Measurements from ENCODE around the gene AP2A2. TPM values are rescaled to one million over a fixed set of nuclear protein-coding genes. Genes with fewer than 3 reads are reported as not detected.
A peak's percentile ranks its signal among the peaks of the same experiment; 100 is the strongest.

The AP2A2 gene
- total RNA-seq, 1 experiment from 2014 or later, result 123 TPM

DNA sequence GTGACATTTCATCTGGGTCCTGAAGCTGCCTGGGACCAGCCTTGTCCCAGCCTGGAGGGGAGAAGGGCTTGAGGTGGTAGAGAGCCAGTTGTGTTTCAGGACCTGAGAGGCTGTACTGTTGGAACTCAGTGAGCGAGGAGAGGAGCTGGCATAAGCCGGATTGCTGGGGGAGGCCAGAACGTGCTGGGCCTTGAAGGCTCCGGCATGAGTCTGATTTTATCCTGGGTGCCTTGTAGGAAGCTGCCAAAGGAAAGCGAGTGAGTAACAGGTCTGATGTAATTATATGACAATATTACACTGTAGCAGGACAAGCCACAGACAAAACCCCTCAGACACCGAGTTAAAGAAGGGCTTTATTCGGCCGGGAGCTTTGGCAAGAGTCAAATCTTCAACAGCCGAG lies 17.2 kb downstream of the AP2A2 start:
- in situ Hi-C loops (cut with HindIII; ENCODE audit: low pct_unique_long_range_greater_than_20kb, low sequenced_read_pairs) (no loop called here), intact Hi-C loops (cut with micrococcal nuclease; ENCODE audit: unreplicated experiment) (no loop called here)
- no TSS peak for BruUV-seq (replicated peaks)
- no peaks in the 10 kb centered on the region for H3K36me3 ChIP-seq (ENCODE audit: control insufficient read depth, insufficient read depth, low read length)
- H3K9me3 ChIP-seq (ENCODE audit: control insufficient read depth, insufficient read depth, low read depth, low read length), result no peaks in the 10 kb centered on the region
- H3K4me1 ChIP-seq (ENCODE audit: control insufficient read depth, insufficient read depth, low read length), result peaks cover 6% of the 10 kb centered on the region; the same call in 1 of the 2 replicates
- ATAC-seq, result no peak
- H3K27ac ChIP-seq (ENCODE audit: low read length), result peak overlapping the region; percentile 10; the same call in 1 of the 2 replicates
- no peak for DNase-seq (ENCODE audit: low read depth, low spot score)
- no peaks in the 10 kb centered on the region for H3K27me3 ChIP-seq (ENCODE audit: control insufficient read depth, insufficient read depth, low read length)
- POLR2A ChIA-PET, result no interaction called here
- no peak overlapping the region for H3K4me3 ChIP-seq (ENCODE audit: low read depth in 2 of 2, low read length in 2 of 2)
- CTCF ChIA-PET, result no interaction called here
- TF ChIP-seq, protein P1, sequence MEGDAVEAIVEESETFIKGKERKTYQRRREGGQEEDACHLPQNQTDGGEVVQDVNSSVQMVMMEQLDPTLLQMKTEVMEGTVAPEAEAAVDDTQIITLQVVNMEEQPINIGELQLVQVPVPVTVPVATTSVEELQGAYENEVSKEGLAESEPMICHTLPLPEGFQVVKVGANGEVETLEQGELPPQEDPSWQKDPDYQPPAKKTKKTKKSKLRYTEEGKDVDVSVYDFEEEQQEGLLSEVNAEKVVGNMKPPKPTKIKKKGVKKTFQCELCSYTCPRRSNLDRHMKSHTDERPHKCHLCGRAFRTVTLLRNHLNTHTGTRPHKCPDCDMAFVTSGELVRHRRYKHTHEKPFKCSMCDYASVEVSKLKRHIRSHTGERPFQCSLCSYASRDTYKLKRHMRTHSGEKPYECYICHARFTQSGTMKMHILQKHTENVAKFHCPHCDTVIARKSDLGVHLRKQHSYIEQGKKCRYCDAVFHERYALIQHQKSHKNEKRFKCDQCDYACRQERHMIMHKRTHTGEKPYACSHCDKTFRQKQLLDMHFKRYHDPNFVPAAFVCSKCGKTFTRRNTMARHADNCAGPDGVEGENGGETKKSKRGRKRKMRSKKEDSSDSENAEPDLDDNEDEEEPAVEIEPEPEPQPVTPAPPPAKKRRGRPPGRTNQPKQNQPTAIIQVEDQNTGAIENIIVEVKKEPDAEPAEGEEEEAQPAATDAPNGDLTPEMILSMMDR (IDR thresholded peaks at IDR 0.05), result no peak
- TF ChIP-seq SIN3A (IDR thresholded peaks at IDR 0.05; ENCODE audit: borderline replicate concordance, insufficient read depth, low read depth, low read length) (no peak), TCF7L2 (IDR thresholded peaks at IDR 0.05; ENCODE audit: low read depth, low read length) (no peak), POLR2AphosphoS5 (IDR thresholded peaks at IDR 0.05; ENCODE audit: low read depth, low read length) (no peak)
- TF ChIP-seq, protein P2, sequence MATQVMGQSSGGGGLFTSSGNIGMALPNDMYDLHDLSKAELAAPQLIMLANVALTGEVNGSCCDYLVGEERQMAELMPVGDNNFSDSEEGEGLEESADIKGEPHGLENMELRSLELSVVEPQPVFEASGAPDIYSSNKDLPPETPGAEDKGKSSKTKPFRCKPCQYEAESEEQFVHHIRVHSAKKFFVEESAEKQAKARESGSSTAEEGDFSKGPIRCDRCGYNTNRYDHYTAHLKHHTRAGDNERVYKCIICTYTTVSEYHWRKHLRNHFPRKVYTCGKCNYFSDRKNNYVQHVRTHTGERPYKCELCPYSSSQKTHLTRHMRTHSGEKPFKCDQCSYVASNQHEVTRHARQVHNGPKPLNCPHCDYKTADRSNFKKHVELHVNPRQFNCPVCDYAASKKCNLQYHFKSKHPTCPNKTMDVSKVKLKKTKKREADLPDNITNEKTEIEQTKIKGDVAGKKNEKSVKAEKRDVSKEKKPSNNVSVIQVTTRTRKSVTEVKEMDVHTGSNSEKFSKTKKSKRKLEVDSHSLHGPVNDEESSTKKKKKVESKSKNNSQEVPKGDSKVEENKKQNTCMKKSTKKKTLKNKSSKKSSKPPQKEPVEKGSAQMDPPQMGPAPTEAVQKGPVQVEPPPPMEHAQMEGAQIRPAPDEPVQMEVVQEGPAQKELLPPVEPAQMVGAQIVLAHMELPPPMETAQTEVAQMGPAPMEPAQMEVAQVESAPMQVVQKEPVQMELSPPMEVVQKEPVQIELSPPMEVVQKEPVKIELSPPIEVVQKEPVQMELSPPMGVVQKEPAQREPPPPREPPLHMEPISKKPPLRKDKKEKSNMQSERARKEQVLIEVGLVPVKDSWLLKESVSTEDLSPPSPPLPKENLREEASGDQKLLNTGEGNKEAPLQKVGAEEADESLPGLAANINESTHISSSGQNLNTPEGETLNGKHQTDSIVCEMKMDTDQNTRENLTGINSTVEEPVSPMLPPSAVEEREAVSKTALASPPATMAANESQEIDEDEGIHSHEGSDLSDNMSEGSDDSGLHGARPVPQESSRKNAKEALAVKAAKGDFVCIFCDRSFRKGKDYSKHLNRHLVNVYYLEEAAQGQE (IDR thresholded peaks at IDR 0.05; ENCODE audit: insufficient read depth in 1 of 2, low read depth in 2 of 2, low read length in 1 of 2), result no peak

DNA sequence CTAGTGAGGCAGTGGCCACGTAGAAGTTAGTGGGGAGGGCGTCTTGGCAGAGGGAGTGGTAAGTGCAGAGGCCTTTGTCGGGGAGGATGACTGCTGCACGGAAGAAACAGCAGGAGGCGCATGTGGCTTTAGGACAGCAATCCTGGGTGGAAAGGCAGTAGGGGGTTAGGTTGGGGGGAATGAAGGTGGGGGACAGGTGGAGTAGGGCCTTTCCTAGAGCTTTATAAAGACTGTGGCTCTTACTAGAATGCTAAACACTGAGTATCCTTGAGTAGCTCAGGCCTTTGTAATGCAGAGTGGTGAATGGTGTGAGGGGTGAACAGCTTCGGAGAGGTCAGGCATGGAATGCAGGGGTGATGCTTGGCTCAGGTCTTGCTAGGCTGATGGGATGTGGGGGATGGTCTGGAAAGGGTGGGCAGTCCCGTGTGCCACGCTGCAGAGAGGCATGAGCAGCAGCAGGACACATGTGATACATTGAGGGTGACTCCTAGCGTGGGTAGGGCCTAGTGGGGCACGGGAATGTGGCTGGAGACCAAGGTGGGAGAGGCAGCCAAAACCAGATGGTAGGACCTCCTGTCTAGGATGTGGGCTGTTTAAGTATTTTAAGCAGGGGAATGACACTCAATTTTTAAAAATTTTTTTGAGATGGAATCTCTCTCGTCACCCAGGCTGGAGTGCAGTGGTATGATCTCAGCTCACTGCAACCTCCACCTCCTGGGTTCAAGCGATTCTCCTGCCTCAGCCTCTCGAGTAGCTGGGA lies 19.2 kb downstream of the AP2A2 start:
- DNase-seq (ENCODE audit: low read depth, low spot score) (no peak), ATAC-seq (peak; percentile 49)
- Histone ChIP-seq H3K4me1 (ENCODE audit: control insufficient read depth, insufficient read depth, low read length) (0 out of 2 replicates have a peak, but pooled peaks cover 3% of the 10 kb centered on the region), H3K36me3 (ENCODE audit: control insufficient read depth, insufficient read depth, low read length) (no peaks in the 10 kb centered on the region), H3K9me3 (ENCODE audit: control insufficient read depth, insufficient read depth, low read depth, low read length) (no peaks in the 10 kb centered on the region), H3K4me3 (ENCODE audit: low read depth in 2 of 2, low read length in 2 of 2) (no peak overlapping the region), H3K27me3 (ENCODE audit: control insufficient read depth, insufficient read depth, low read length) (no peaks in the 10 kb centered on the region), H3K27ac (ENCODE audit: low read length) (no peak overlapping the region)
- in situ Hi-C loops (cut with HindIII; ENCODE audit: low pct_unique_long_range_greater_than_20kb, low sequenced_read_pairs) (no loop called here), intact Hi-C loops (cut with micrococcal nuclease; ENCODE audit: unreplicated experiment) (no loop called here)
- TF ChIP-seq, protein P1 (IDR thresholded peaks at IDR 0.05), result no peak
- TF ChIP-seq POLR2AphosphoS5 (IDR thresholded peaks at IDR 0.05; ENCODE audit: low read depth, low read length), result no peak
- TF ChIP-seq SIN3A (IDR thresholded peaks at IDR 0.05; ENCODE audit: borderline replicate concordance, insufficient read depth, low read depth, low read length), result no peak
- TF ChIP-seq, protein P2 (IDR thresholded peaks at IDR 0.05; ENCODE audit: insufficient read depth in 1 of 2, low read depth in 2 of 2, low read length in 1 of 2), result no peak
- TF ChIP-seq TCF7L2 (IDR thresholded peaks at IDR 0.05; ENCODE audit: low read depth, low read length), result no peak
- no TSS peak for BruUV-seq (replicated peaks)
- CTCF ChIA-PET, result interaction anchor here (0.7 kb wide), 1 partner anchor 561 kb away, joined by 4 read pairs; no protein-coding TSS in a partner anchor
- POLR2A ChIA-PET, result no interaction called here
